AG20443 (cell line): ENCODE data around the gene ATOSB.

Experiments
- DNase-seq: peaks from one replicate; pipeline ENCODE4 v3.0.0; 2012; ENCODE audit warnings: low spot score, mixed read lengths

Gene ATOSB

DNA sequence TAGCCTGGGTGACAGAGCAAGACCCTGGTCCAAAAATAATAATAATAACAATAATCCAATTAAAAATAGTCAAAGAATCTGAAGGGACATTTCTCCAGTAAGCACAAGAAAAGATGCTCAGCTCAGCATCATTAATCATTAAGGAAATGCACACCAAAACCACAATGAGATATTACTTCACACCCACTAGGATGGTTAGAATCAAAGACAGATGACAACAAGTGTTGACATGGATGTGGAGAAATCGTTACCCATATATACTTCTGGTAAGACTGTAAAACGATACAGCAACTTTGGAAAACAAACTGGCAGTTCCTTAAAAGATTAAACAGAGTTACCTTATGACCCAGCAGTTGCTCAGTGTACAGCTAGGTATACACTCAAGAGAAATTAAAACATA is 30.6 kb downstream of the ATOSB start:
- DNase-seq = no peak

DNA sequence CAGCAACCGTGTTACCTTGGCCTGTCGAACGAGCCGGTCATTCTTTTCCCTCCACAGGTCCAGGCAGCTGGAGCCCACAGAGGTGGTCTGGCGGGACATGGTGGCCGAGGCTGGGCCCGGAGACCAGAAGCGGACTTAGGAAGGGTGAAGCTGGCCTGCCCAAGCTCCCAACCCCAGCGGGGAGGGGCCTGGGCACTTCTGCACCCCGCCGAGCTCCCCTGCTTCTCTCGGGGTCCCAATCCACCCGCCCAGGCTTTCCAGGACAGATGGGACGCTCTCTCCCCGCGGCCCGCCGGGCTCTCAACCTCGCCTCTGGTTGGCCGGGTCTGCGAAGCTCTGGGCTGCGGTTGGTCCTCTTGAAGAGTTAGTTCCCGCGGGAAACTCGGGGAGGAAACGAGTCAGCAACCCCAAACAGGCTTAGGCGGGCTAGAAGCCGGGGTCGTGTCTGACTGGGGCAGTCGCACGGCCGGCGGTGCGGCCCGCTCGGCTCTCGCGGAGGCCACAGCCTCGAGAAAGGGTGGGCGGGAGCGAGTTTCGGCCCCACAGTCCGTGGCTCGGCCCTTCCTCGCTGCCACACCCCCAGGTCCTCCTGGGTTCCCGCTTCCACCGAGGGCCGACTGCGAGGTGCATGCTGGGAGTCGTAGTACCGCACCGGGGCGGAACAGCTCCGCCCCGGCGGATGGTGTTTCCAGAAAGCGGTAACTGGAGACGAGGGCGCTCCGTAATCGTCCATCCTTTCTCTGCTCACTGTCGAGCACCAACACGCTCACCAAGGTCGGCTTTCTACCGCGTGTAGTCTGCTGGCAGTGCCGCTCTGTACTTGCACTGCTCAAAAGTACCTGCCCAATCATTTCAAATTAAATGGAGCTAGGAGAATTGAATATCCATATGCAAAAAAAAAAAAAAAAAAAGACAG is 36.0 kb downstream of the ATOSB start, which contains the start of gene FANCG:
FANCG (minus strand) TSS at position 517 of the 916 bp plus-strand sequence; CDS start at position 99, 418 bp downstream.
- peak; percentile 95 for DNase-seq

DNA sequence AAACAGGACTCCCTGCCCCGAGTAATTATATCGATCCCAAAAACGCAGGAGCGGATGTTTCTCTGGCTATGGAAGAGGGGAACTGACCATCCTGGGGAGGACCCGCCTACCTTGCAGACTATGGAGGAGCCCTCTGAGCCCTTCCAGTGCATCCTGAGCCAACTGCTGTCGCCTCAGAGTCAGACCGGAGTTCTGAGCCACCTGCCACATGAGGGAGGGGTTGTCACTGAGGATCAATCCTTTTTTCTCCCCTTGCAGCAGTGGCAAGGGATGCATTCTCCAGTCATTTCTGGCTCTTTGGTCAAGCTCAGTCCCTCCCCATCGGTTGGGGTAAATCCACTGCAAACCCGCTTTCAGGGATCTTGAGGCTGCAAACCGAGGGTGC is 36.6 kb downstream of the ATOSB start:
- no peak for DNase-seq

DNA sequence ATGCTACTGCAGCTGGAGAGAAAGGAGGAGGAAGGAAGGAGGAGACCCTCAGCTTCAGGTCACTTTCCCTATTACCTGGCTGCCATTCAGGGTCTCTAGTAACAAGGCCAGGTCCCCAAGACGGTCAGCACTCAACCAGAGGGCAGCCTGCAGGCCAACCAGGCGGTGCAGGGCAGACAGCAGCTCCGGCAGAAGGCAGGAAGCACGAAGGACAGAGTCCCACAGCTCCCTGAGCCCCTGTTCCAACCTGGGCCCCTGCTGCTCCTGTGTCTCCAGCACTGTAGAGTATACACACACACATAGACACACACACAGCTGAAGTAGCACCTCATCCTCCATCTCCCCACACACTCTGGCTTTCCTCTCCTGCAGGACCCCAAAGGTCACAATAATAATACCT is 37.6 kb downstream of the ATOSB start:
- no peak for DNase-seq

DNA sequence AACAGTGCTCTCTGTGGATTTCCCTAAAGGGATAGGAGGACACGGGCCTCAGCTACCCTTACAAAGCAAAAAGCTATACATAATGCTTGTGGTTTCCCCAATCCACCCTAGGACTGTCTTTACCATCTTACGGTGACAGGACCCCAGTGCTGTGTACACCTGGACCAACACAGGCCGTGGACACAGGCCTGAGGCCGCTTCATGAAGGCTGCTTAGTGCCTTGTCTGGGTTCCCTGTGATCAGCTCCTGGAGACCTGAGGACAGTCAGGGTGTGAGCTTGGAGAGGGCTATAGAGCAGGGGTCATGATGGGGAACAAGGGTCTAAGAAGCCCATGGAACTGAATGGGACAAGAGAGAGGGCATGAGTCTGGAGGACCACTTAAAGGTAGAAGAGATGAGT is 38.8 kb downstream of the ATOSB start:
- no peak for DNase-seq

DNA sequence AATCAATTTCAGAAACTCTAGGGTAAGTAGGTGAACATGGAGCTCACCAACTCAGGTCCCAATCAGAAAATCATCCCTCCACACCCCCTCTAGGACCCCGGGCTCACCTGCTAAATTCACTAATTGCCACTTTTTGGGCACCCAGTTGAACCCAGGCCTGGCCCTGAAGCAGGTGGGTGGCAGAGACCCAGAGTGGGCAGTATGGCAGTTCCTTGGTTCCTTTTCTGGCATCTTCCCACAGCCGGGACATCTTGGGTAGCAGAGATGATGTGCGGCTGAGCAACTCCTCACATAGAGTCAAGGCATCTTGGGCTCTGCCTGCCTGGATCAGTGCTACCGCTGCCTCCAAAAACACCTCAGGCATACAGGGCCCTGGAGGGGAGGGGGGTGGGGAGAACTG is 40.3 kb downstream of the ATOSB start:
- DNase-seq = no peak

DNA sequence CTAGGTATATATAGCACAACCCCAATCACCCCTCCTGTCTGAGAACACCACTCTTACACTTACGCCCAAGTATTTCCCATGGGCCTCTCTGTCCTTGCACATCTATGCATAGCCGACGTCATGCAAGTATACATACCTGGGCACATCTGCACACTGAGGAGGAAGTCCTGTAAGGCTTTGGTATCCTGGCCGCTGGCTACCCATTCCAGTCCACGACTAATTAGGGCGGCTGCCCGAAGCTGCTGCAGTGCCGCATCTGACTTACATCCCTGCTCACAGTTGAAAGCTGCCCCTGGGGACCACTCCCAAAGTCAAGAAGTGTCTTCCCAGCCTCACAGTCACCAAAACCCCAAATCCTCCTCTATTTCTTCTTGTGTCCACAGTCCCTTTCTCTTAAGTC is 40.9 kb downstream of the ATOSB start:
- no peak for DNase-seq

DNA sequence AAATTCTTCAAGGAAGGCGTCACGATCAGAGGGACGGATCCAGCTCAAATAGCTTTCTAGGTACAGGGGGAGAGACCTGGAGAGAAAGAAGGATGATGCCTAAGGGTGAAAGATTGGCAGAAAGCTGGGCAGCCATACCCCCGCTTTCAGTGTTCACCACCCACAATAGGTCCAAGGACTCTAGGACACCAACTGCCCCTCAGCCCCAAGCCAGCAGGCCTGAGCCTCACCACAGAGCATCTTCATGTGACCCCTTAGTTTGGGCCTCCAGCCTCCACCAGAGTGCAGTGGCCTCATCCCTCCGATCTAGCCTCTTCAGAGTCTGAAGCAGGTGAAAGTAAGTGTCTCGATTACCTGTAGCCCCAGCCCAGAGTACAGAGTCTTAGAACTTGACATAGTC is 41.5 kb downstream of the ATOSB start:
- no peak for DNase-seq

DNA sequence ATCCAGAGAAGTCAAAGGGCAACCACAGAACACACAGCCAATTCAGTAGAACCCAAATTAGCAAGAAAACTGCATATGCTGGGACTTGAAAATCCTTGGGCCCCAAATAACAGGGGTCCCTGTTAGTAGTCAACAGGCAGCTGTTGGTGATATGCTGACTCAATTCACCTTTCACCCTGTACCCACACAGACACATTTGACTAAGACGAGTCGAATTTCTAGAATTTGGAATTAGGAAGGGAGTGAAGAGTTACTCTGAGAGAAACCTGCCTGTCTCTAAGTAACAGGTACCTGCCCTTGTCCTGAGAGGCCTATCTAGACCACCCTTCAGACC is 42.4 kb downstream of the ATOSB start:
- DNase-seq = no peak

DNA sequence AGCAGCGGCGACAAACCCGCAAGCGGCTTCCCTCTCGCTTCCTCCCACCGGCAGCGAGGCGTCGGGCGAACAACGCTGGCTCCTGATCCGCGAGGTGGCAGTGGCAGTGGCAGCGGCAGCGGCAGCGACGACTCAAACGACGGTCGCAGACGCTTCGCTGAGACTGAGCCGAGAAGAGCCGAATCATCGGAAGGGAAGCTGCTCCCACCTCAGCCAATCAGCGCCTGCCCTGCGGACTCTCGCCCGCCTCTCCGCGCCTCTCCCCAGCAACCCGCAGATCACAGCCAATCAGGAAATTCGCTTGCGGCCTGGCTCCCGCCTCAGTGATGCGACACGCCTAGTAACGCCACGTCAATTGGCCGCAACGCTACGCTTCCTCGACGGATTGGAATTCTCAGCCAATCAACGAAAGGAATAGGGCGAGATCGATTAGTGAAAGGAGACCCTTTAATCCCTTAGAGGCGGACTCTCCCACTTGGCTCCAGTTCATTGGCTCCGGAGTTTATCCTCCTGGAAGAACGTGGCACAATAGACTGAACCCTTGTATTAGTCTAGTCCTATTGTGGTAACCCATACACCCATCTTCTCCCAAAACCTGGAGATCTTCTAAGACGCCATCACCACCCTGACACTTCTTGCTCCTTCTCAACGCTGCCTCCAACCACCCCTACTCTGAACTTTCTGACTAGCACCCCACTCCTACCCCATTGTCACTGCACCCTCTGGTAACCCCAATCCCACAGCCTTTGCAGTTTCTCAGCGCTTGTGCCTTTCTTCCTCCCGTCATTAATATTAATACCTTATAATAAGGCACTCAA is 43.0 kb downstream of the ATOSB start, which contains the start of gene VCP:
VCP (minus strand) TSS at position 165 of the 818 bp plus-strand sequence. CDS start 272 bp downstream, outside the sequence.
- peak; percentile 99 for DNase-seq

DNA sequence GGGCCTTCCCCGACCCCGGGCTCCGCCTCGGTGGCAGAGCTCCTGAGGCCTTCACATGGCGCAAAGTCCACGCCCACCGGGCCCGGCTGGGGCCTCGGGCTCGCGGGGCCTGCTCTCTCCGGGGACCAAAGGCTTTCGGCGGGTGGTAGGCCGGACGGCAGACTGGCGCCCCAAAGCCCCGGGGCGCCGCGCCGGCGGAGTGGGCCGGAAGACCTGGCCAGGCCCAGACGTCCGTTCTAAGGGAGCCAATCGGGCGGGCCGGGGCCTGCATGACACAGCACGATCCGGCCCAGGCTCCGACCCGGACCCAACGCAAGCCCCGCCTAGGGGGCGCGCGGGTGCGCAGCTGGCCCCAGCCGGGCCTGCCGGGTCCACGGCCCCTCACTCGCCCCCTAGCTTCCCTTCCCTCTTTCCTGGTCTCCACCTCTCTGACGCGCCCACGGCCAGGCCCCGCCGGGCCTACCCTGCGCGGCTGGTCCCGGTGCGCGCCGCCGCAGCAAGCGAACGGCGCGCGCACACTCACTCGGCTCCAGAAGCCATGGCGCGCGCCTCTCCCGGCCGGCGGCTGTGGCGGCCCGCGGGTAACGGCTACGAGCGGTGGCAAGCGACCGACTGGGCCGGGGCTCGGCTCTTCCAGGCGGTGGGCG is 43.7 kb downstream of the ATOSB start:
- peak; percentile 91 for DNase-seq

DNA sequence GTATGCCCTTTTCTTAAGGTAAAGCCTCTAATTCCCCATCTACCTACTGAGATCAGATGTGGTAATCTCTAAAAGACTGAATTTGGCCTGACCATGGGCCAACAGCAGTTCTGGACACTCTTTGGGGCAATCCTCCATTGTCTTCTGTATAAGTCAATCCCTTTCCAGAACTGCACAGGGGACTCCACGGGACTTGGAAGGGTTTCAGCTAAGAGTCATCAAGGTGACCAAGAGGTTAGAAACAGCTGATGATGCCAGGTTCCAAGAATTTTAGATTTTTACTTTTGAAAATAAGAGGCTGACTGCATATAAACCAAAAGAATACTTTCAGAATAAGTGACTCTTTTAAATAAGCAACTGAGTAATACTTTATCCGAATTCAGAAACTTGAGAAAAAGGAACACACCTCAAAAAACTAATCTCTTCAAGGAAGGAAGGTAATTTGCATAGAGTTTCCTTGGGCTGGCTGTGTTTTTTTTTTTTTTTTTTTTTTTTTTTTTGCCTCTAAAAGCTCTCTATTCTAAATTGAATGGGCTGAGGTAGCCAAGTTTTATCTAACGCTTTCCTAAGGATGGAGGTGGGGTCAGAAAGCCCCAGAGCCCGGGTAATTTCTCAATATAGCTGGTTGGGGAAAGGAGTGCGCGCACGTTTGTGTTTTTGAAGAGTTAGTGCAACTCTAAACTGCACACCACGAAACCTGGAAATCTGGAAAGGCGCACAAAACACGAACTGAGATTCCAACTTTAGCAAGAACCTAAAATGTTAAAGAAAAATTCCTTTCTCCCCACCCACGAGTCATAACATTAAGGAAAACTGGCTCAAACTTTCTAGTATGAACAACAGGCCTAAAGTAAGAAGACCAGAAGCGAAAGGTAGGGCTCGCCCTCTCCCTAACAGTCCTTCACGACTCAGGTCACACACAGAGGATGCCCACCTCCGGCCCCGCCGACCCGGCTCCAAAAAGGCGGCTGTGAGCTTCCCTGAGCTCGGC is 44.5 kb downstream of the ATOSB start:
- no peak for DNase-seq

DNA sequence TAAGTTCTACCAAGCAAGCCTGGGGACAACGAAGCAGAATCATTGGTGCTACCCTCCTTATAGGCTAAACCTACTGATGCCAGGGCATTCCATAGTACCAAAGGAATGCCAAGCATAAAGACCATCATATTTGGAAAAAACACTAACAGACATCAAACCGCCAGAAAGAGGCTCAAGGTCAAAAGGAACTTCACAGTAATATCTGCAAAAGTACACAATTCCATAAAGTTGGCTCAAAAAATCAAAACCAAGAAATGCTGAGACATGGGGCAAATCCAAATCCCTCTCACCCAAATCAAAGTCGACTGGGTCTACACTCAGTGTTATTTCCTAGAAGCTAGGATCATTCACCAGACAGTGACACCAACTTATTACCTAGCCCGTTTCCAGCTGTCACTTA is 46.6 kb downstream of the ATOSB start:
- no peak for DNase-seq

DNA sequence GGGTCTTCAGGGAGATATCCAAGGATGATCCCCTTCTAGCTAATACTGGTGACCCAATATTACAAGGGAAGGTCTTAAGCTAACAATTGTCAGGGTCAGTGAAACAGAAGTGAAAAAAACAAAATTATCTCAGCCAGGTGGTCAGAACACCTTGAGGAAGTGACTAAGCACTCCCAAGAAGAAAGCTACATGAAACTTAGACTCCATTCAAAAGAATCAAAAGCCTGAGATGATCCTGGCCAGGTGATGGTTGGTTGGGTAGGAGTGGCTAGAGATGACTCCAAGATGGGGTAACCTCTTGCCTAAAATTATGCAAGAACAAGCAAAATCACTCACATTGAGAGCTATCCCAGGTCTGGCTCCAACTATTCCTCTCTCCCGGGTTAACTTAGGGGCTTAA is 48.6 kb downstream of the ATOSB start:
- DNase-seq = no peak

DNA sequence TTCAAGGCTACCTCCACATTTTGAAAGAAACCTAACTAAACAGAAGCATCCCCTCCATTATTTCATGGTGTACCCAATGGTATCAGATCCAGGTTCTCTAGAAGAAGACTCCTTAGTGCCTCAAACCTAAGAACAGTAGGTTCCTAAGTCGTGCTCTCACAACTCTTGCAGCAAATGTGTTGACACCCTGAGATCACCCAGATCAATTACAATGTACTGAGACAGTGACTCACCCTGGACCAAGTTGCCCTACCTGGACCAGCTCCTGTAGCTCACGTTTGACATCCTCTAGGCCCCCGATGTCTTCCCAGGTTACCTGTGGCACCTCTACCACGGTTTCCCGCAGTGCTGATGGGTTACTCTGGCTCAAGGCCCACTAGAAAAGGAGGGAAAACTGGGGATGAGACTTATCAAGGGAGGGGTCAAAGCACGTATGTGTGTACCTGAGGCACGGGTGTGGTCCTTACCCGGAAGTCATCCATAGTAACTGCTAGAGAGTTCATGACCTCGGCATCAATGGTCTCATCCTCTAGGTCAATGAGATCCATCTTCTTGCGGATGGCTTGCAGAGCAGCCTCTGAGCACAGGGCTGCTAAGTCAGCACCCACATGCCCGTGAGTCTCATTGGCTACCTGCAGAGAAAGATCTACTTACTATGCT is 55.0 kb downstream of the ATOSB start:
- no peak for DNase-seq

DNA sequence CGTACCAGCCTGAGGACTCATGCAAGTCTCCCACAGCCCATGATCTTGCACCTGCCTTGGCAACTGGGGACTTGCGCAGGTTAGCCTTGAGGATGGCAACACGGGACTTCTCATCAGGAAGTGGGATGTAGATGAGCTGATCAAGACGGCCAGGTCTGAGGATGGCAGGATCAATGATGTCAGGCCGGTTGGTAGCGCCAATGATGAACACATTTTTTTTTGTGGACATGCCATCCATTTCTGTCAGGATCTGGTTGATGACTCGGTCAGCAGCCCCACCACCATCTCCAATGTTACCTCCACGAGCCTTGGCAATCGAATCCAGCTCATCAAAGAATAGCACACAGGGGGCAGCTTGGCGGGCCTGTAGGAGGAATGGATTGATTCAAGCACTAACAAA is 56.2 kb downstream of the ATOSB start:
- no peak for DNase-seq

DNA sequence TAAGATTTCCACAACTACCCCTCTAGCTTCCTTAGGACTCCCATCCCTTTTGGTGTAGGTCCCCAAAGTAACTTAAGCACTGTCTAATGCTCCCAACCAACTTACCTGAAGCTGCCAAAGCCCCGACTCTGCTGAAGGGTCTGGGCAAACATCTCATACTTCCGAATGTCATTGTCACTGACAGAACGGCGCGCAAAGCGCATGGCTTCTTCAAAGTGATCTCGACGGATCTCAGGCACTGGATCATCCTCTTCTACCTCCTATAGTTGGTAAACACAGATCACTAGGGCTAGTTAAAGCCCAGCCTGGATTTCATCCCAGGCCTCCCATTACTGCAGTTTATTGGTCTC is 58.4 kb downstream of the ATOSB start:
- no peak for DNase-seq

DNA sequence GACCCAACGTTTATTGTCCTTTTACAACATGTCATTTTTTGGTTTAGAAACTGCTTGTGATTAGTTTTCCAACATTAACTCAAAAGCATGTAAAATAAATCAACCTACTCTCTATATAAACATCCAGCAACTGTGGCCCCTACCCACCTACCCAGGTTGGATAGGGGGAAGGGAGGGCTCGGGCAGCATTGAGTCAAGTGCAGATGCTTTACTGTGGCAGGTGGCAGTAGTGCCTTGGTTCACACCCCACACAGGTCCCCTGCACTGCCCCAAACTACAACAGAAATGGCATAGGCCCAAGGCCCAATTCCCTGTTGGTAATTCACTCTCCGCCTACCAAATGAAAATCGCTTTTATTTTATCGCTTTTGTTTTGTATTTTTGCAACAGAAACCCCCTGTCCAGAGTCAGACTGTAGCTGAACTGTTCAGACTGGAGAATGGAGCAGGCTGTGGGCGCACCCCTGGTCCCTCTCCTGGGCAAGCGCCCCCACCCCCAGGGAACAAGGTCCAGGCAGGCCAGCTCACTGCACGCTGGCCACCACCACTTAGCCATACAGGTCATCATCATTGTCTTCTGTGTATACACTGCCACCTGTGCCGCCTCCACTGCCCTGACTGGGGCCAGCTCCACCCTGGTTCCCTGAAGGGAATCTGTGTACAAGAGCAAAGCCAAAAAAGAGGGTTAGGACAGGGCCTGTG is 58.9 kb downstream of the ATOSB start:
- no peak for DNase-seq

DNA sequence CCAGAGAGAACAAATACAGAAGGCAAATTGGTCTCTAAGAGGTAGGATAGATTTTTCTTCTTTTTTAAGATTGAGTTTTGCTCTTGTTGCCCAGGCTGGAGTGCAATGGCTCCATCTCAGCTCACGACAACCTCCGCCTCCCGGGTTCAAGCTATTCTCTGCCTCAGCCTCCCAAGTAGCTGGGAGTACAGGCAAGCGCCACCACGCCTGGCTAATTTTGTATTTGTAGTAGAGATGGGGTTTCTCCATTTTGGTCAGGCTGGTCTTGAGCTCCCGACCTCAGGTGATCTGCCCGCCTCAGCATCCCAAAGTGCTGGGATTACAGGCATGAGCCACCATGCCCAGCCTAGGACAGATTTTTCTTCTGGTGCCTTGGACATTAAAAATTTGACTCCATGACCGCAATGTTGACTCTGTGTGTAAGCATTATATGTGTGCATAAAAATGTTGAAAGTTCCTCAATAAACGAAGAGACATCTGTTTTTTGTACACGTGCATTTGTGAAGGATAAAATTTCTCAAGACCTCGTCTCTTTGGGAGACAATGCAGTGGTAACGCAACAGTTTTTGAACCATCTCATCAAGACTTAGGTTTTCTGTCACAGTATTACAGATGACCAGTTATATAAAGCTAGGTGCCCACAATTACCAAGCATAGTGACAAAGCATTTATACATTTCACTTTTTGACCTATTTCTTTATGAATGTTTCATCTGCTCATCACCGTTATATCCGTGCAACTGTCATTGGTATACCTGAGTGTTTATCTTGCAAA is 60.6 kb downstream of the ATOSB start:
- DNase-seq = no peak
